Right renal cortex interstitium (tissue), 3 donors: ENCODE results near the gene BBIP1. TPM values are rescaled to one million over a fixed set of nuclear protein-coding genes. Genes with fewer than 3 reads are reported as not detected.
"Not testable (repeated sequence)": the region's sequence is repeated elsewhere in the genome, so short reads cannot be mapped to it uniquely, and the experiment has no call there.

Experiments
- DNase-seq, 3 donors: peaks; one replicate each; pipeline ENCODE4 v3.0.0-alpha.2; 2013; ENCODE audit warnings: low read depth in 3 of 3, low spot score in 2 of 3
- polyA plus RNA-seq, 3 donors: library from polyadenylated mRNA; unstranded; fragments of 120-200 nt; gene quantifications; one replicate each; pipeline ENCODE4 v1.2.1, GENCODE V29; 2013; ENCODE audit not compliant: insufficient read length in 3 of 3

Gene BBIP1
- polyA plus RNA-seq, 3 donors, result 48.0 to 56.4 (median 49.5) TPM

- no peak for DNase-seq
Observed at GRCh38 chr10:110887560-110887959, 31.4 kb downstream of the BBIP1 start.

GRCh38 chr10:110885932-110886674 lies 32.9 kb downstream of the BBIP1 start:
- DNase-seq, result no peak

GRCh38 chr10:110883924-110884323 lies 35.1 kb downstream of the BBIP1 start:
- no peak for DNase-seq

GRCh38 chr10:110881905-110882304 lies 37.1 kb downstream of the BBIP1 start:
- no peak for DNase-seq

GRCh38 chr10:110881247-110881646 lies 37.7 kb downstream of the BBIP1 start:
- DNase-seq, result no peak

- no peak for DNase-seq
Observed at GRCh38 chr10:110880012-110880411, 39.0 kb downstream of the BBIP1 start.

GRCh38 chr10:110876788-110877187 lies 42.2 kb downstream of the BBIP1 start:
- no peak for DNase-seq

- DNase-seq, result no peak
Observed at GRCh38 chr10:110876000-110876399, 43.0 kb downstream of the BBIP1 start.

- DNase-seq, result no peak
Observed at GRCh38 chr10:110873951-110874350, 45.0 kb downstream of the BBIP1 start.

- no peak for DNase-seq
Observed at GRCh38 chr10:110872984-110873923, 45.7 kb downstream of the BBIP1 start.

- peak in 2 of 3 donors; percentile 72 to 75 for DNase-seq
Observed at GRCh38 chr10:110872145-110872983, 46.6 kb downstream of the BBIP1 start.

- peak; percentile 98 to 99 (median 98) for DNase-seq
Observed at GRCh38 chr10:110871298-110872084, 47.5 kb downstream of the BBIP1 start, which contains the start of gene PDCD4. TSS of gene PDCD4 (plus strand) at chr10:110871928. CDS start at chr10:110876028, 4,100 bp downstream.

- DNase-seq, result no peak
Observed at GRCh38 chr10:110870823-110871297, 48.1 kb downstream of the BBIP1 start.

- DNase-seq, result no peak
Observed at GRCh38 chr10:110868981-110869380, 50.0 kb downstream of the BBIP1 start.

- no peak for DNase-seq
Observed at GRCh38 chr10:110867807-110868465, 51.0 kb downstream of the BBIP1 start.

GRCh38 chr10:110867011-110867806 lies 51.8 kb downstream of the BBIP1 start:
- DNase-seq, result not testable (repeated sequence)

GRCh38 chr10:110865809-110866482 lies 53.0 kb downstream of the BBIP1 start:
- no peak for DNase-seq
